ENCODE data around the gene CCNQ. TPM values are rescaled to one million over a fixed set of nuclear protein-coding genes. Genes with fewer than 3 reads are reported as not detected.

The CCNQ gene
- total RNA-seq, 4 donors from 2014 or later, result 30.7 to 57.7 (median 51.4) TPM

GRCh38 chrX:153549807-153550206 lies 49.1 kb downstream of the CCNQ start:
- WGBS, 2 donors (ENCODE audit: low coverage in 1 of 2), result no CpG with 5 or more reads among the region's 16 CpGs
- H3K4me1 ChIP-seq, result peaks cover 0 to 3% (median 0%) of the 10 kb centered on the region in 3 donors
- no peak overlapping the region for H3K4me3 ChIP-seq
- no peaks in the 10 kb centered on the region for H3K9me3 ChIP-seq
- no peaks in the 10 kb centered on the region for H3K27me3 ChIP-seq
- no peak overlapping the region for H3K27ac ChIP-seq
- no peaks in the 10 kb centered on the region for H3K36me3 ChIP-seq
- no peak for ATAC-seq
- no peak for TF ChIP-seq CTCF (IDR thresholded peaks at IDR 0.05)
- no peak for TF ChIP-seq POLR2AphosphoS5 (IDR thresholded peaks at IDR 0.05)
- TF ChIP-seq EP300 (IDR thresholded peaks at IDR 0.05), result no peak
- TF ChIP-seq POLR2A (IDR thresholded peaks at IDR 0.05), result no peak

GRCh38 chrX:153549231-153549630 lies 49.7 kb downstream of the CCNQ start:
- H3K36me3 ChIP-seq, result no peaks in the 10 kb centered on the region
- H3K9me3 ChIP-seq, result no peaks in the 10 kb centered on the region
- no peaks in the 10 kb centered on the region for H3K27me3 ChIP-seq
- no peaks in the 10 kb centered on the region for H3K4me1 ChIP-seq
- H3K4me3 ChIP-seq, result no peak overlapping the region
- no peak overlapping the region for H3K27ac ChIP-seq
- TF ChIP-seq POLR2AphosphoS5 (IDR thresholded peaks at IDR 0.05) (no peak), POLR2A (IDR thresholded peaks at IDR 0.05) (no peak), CTCF (IDR thresholded peaks at IDR 0.05) (no peak), EP300 (IDR thresholded peaks at IDR 0.05) (no peak)
- no peak for ATAC-seq
- WGBS, 2 donors (ENCODE audit: low coverage in 1 of 2), result 96% methylated on average over 8 of the region's 17 CpGs; no CpG with 5 or more reads in 1 of the 2 donors

DNA sequence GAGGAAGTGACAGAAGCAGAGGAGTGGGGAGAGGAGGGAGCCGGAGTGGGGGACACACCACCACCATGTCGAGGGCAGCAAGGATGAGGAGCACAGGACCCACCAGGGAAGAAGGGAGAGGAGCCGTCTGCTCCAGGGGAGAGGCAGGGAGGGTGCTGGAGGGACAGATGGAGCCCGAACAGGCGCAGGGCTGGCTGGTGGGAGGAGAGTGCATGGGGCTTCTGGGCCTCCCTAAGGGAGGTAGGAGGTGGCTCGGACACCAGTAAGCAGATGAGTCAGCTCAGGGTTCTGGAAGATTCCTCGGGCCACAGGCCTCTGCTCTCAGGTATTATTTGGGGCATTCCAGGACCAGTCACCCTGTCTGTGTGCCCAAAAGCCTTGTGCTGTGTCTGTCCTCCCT lies 51.7 kb downstream of the CCNQ start:
- no peak overlapping the region for H3K4me3 ChIP-seq
- no peak overlapping the region for H3K27ac ChIP-seq
- no peaks in the 10 kb centered on the region for H3K27me3 ChIP-seq
- H3K9me3 ChIP-seq, result no peaks in the 10 kb centered on the region
- no peaks in the 10 kb centered on the region for H3K4me1 ChIP-seq
- no peaks in the 10 kb centered on the region for H3K36me3 ChIP-seq
- 74% methylated on average over 3 of the region's 7 CpGs; no CpG with 5 or more reads in 1 of the 2 donors for WGBS, 2 donors (ENCODE audit: low coverage in 1 of 2)
- no peak for ATAC-seq
- TF ChIP-seq CTCF (IDR thresholded peaks at IDR 0.05), result no peak
- no peak for TF ChIP-seq POLR2AphosphoS5 (IDR thresholded peaks at IDR 0.05)
- TF ChIP-seq POLR2A (IDR thresholded peaks at IDR 0.05), result no peak
- no peak for TF ChIP-seq EP300 (IDR thresholded peaks at IDR 0.05)

- H3K27me3 ChIP-seq, result no peaks in the 10 kb centered on the region
Observed at GRCh38 chrX:153546386-153546785, 52.6 kb downstream of the CCNQ start.

More at GRCh38 chrX:153546386-153546785, 52.6 kb downstream of the CCNQ start:
- ATAC-seq, result no peak
- H3K36me3 ChIP-seq, result no peaks in the 10 kb centered on the region
- whole genome bisulfite sequencing, 2 donors (ENCODE audit: low coverage in 1 of 2), result no CpG with 5 or more reads among the region's 11 CpGs
- H3K4me3 ChIP-seq, result no peak overlapping the region
- no peak for TF ChIP-seq POLR2A (IDR thresholded peaks at IDR 0.05)
- no peak for TF ChIP-seq CTCF (IDR thresholded peaks at IDR 0.05)
- no peak for TF ChIP-seq POLR2AphosphoS5 (IDR thresholded peaks at IDR 0.05)
- TF ChIP-seq EP300 (IDR thresholded peaks at IDR 0.05), result no peak
- H3K27ac ChIP-seq, result no peak overlapping the region
- no peaks in the 10 kb centered on the region for H3K9me3 ChIP-seq
- H3K4me1 ChIP-seq, result no peaks in the 10 kb centered on the region

Measured in gastroesophageal sphincter (tissue), 4 donors.